Epithelial cell of prostate (primary cell): ENCODE data around the gene ADAP2.
"Not testable (repeated sequence)": the region's sequence is repeated elsewhere in the genome, so short reads cannot be mapped to it uniquely, and the experiment has no call there.

Experiments
- DNase-seq: peaks from one replicate; pipeline ENCODE4 v3.0.0-alpha.2; 2011; ENCODE audit warnings: low read depth, low spot score
- H3K27ac ChIP-seq: fragments of 450-650 bp; 2 replicates; pipeline ENCODE4 v1.5.1; 2017; ENCODE audit warnings: mild to moderate bottlenecking

The ADAP2 gene, protein sequence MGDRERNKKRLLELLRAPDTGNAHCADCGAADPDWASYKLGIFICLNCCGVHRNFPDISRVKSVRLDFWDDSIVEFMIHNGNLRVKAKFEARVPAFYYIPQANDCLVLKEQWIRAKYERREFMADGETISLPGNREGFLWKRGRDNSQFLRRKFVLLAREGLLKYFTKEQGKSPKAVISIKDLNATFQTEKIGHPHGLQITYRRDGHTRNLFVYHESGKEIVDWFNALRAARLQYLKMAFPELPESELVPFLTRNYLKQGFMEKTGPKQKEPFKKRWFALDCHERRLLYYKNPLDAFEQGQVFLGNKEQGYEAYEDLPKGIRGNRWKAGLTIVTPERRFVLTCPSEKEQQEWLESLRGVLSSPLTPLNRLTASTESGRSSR

DNA sequence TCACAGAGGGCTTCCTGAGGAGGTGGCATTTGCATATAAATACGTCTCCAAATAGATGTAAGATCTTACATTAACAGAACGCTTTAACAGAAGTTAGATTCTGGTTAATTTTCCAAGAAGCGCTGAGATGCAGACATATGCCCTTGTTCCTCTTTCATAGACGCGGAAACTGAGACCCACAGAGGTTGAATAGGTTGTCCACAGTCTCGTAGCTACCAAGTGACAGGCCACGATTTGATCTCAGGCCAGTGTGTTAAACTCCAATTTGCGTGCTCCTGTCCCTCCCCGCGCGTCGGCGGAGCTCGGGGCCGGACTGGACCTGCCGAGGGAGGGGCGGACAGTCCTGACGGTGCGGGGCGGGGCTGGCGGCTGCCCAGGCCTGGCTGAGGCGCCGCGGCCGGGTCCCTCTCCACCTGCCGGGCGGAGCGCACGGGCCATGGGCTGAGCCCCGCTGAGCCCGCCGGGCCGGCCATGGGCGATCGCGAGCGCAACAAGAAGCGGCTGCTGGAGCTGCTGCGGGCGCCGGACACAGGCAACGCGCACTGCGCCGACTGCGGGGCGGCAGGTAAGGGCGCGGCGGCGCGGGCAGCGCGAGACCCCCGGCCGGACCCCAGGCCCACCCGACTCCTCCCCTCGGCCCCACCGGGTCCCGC is at the start of gene ADAP2:
Gene ADAP2, plus strand, starts transcription at position 402 of the 653 bp plus-strand sequence. Its CDS starts 70 bp downstream, at position 472.
- no peak within 1 kb of the TSS for H3K27ac ChIP-seq
- DNase-seq, result no peak

- no peak for DNase-seq
- no peak overlapping the region for H3K27ac ChIP-seq
Measured at GRCh38 chr17:30886187-30886586, 35.6 kb upstream of the ADAP2 start.

GRCh38 chr17:30894236-30894635 is 27.5 kb upstream of the ADAP2 start:
- no peak overlapping the region for H3K27ac ChIP-seq
- no peak for DNase-seq

GRCh38 chr17:30897311-30897710 is 24.4 kb upstream of the ADAP2 start:
- no peak overlapping the region for H3K27ac ChIP-seq
- DNase-seq, result no peak

GRCh38 chr17:30905742-30906100 is 16.0 kb upstream of the ADAP2 start:
- peak overlapping the region; percentile 74 for H3K27ac ChIP-seq
- DNase-seq, result no peak

DNA sequence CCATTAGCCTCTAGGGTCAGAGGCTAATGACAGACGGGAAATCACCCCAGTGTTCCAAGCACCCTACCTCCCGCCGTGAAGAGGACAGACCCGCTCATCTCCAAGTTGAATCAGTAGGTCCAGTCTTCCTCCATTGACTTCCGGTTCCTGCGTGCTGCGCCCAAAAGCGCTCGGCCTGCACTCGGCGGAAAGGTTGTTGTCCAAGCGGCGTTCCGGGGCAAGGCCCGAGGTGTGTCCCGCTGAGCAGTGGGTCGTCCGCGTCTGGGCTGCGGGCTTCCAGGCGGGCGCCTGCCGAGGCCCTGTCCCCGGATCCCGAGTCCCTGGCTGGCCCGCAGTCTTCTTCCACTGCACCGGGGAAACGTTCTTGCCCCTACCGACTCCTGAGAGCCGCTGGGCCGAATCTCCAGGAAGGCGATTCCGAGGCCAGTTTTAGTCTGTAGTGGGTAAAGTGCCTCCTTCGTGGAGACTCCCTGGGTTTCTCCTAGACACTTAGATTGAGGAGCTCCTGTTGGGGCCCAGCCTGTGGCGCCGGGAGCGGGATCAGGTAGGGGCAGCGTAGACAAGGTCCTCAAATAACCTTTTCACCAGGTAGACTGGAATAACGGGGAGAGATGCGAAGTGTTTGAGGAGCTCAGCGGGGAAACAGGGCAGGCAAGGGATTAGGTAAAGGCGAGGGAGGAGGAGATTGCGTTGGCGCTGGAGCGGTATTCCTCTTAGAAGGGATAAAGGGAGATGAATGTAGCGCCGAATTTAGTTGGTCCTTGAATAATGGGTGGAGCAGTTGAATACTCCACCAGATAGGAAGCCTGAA is 15.4 kb upstream of the ADAP2 start, which contains the start of gene TEFM:
Gene TEFM, minus strand, starts transcription at position 138 of the 811 bp plus-strand sequence. Its CDS starts 40 bp downstream, at position 98.
- peak; percentile 60 for DNase-seq
- H3K27ac ChIP-seq, result peak within 1 kb of the TSS; percentile 74

GRCh38 chr17:30908717-30909420 is 12.9 kb upstream of the ADAP2 start:
- H3K27ac ChIP-seq, result no peak overlapping the region
- no peak for DNase-seq

DNA sequence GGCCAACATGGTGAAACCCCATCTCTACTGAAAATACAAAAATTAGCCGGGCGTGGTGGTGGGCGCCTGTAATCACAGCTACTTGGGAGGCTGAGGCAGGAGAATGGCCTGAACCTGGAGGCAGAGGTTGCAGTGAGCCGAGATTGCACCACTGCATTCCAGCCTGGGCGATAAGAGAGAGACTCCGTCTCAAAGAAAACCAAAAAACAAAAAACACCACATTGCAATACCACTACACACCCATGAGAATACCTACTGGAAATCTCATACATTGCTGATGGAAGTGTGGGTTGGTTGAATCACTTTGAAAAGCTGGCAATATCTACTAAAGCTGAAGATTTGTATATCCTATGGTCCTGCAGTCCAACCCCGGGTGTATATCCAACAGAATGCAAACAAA is 11.6 kb upstream of the ADAP2 start:
- H3K27ac ChIP-seq, DNase-seq: not testable (repeated sequence)

DNA sequence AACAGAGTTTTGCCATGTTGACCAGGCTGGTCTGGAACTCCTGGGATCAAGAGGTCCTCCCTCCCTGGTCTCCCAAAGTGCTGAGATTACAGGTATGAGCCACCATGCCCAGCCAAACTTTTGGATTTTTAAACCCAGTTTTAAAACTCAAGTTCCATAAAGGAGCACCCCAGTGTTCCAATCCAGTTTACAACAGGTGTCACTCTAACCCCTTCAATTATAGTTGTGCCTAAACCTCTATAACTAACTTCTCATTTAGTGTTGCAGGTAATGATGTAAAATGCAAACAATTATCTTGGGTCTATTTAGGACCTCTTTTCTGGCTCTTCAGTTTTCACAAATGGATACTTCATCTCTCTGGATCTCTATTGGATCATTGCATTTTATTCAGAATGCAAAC is 7.8 kb upstream of the ADAP2 start:
- DNase-seq, result no peak
- no peak overlapping the region for H3K27ac ChIP-seq

DNA sequence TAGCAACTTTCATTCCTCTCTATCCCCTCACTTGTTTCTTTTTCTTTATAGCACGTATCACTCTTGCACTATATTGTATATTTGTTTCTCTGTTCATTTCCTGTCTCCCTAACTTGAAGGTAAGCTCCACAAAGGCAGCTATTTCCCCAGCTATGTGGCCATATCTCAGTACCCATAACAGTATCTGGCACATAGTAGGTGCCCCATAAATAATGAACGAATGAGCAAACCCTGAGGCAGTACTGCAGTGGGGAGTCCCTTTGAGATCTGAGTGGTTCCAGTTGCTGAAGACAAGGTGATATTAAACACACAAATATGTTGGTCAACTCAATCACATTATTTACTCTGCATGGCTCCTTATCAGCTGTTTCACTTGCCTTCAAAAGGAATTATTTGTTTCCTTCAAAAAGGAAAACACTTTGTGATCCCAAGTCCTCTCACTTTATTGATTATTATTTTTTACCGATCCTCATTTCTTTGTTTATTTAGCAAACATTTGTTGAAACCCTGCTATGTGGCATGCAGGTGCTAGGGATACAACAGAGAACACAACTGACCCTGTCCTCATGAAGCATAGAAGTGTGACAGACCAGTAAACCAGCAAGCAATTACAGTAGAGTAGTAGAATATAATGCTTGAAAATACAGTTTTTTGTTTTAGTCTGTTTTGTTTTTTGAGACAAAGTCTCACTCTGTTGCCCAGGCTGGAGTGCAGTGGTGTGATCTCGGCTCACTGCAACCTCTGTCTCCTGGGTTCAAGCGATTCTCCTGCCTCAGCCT is 5.7 kb upstream of the ADAP2 start:
- H3K27ac ChIP-seq, result no peak overlapping the region
- DNase-seq, result no peak

DNA sequence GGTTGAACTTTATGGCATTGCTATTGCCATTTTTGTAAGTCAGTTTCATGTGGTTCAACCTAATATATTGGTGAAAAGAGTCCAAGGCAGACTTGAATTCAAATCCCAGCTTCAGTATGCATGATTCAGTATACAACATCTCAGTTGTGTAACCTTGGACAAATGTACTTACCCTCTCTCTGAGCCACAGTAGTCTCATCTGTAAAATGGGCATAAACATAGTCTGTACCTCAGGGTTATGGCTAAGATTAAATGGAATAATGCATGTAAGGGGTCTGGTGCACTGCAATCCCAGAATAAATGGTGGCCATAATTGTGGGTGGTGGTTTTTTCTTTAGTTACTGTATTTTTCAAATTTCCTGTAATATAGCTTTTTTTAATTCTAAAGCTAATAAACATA is 4.7 kb upstream of the ADAP2 start:
- DNase-seq, result no peak
- H3K27ac ChIP-seq, result no peak overlapping the region

DNA sequence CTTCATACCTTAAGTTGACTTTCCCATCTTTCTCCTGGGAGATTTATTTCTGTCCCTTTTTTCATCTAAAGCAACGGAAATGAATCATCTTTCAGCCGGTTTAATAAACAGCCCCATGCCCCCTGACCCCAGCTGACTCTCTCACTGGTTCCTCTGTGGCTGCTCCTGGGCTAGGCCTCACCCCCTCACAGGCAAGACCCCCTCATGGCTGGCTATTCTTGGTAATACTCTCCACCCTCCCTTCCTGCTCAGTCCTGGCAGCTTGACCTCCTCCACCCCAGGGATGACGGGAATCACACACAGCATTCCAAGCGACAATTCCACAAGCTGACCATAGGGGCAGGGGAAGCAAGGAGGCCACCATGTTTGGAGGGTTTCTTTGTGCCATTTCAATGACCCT is 1.5 kb upstream of the ADAP2 start:
- H3K27ac ChIP-seq, result no peak overlapping the region
- DNase-seq, result no peak

DNA sequence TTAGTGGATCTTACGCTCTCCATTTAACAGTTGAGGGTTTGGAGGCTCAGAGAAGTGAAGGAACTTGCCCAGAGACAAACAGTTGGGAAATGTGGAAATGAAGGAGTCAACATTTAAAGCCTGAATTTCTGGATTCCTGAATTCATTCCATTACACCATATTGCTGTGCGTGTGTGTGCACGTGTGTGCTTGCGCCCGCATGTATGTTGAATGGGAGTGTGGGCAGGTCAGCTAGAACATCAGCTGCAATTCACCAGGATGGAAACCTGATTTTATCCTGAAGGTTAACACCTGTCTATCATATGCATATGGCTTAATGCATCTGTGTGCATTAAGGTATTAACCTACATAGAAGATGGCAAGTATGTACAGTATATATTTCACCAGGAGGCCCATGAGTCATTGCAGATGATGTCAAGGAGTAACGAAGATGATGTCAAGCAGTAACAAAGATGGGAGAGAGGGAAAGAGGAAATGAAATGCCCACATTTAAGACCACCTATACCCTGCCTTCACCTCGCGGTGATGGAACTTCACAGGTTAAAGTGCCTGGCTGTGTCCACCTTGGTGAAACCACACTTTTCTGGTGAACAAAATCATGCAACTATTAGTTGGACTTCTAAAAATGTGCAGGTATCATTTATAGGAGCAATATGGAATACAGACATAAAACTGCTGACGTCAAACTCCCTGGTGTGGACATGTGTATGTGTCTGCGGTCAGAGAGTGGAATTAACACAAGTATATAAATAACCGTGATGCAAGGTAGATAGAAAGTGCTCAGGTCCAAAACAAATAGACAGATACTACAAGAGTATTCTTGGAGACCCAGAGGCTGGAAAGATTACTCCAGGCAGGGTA is 832 bp upstream of the ADAP2 start:
- DNase-seq, result peak; percentile 20
- H3K27ac ChIP-seq, result no peak overlapping the region

DNA sequence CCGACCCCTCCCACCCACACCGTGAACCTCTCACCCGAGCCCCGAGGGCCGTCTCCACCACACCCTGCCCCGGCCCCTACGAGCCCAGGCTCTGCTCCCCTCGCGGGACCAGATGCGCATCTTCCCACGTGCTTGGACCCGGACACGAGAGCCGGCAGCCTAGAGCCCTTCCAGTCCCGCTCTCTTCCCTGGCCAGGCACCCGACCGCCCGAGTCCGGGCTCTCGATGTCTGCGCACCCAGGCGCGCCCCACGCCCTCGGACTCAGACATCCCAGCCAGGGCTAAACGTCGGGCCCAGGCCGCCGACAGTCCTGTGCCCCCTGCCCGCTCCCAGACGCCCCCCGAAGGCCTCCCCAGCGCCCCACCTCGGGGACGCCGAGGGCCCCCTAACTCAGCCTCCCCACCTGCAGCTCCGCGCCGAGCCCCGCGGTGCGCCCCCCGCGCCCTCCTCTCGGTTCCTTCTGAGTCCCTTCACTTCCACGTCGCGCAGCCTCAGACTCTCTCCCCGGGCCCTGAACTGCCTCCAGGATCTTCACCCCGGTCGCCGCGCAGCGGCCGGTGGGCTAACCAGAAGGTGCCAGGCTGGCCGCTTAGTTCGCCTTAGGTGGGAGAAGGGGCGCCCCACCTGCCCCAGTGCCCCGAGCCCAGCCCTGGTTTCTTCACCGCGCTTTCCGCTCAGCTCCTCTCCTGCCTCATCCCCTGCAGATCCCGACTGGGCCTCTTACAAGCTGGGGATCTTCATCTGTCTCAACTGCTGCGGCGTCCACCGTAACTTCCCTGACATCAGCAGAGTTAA is 688 bp downstream of the ADAP2 start:
- H3K27ac ChIP-seq, result no peak overlapping the region
- DNase-seq, result no peak

DNA sequence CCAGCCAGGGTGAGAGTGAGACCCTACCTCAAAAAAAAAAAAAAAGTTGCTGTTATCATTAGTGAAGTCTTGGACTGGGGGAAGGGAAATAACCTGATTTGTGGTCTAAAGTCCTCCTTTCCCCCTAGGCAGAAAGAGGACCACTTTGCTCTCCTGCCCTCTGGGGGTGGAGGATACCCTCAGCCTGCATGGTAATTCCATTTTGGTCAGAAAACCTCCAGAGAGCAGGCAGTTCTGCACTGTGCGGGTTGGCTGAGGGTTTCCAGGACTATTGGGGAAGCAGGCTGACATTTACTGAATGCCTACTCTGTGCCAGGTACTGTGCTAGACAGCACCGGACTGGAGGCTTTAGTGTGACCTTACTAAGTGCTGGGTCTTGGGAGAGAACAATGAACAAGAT is 2.6 kb downstream of the ADAP2 start:
- DNase-seq, result no peak
- H3K27ac ChIP-seq, result no peak overlapping the region

- DNase-seq, result no peak
- H3K27ac ChIP-seq, result no peak overlapping the region
Measured at GRCh38 chr17:30926516-30926915, 4.8 kb downstream of the ADAP2 start.

- no peak overlapping the region for H3K27ac ChIP-seq
- no peak for DNase-seq
Measured at GRCh38 chr17:30927756-30928155, 6.0 kb downstream of the ADAP2 start.

GRCh38 chr17:30928584-30928983 is 6.8 kb downstream of the ADAP2 start:
- DNase-seq, result no peak
- no peak overlapping the region for H3K27ac ChIP-seq
